Stimulated activated CD4-positive, alpha-beta T cell treated with anti-CD3 and anti-CD28 coated beads, Interleukin-2, amount 100 ng/mL, for 48 hours (primary cell): ENCODE data around the gene ACOT4.
"Not testable (repeated sequence)": the region's sequence is repeated elsewhere in the genome, so short reads cannot be mapped to it uniquely, and the experiment has no call there.

Source experiments
- DNase-seq, 2 donors: peaks; one replicate each; pipeline ENCODE4 v3.0.0-alpha.2; 2020

Gene ACOT4

GRCh38 chr14:73591690-73592449, at the start of gene ACOT4:
ACOT4 (plus strand) TSS chr14:73591873; CDS start chr14:73591960, 87 bp downstream.
- peak; percentile 23 to 30 for DNase-seq

DNA sequence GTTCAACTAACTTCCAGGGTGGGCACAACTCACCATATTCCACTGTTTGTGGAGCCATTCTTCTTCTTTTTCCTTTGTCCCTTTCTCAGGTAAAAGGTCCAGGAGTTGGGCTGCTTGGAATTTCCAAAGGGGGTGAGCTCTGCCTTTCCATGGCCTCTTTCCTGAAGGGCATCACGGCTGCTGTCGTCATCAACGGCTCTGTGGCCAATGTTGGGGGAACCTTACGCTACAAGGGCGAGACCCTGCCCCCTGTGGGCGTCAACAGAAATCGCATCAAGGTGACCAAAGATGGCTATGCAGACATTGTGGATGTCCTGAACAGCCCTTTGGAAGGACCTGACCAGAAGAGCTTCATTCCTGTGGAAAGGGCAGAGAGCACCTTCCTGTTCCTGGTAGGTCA, 48.7 kb upstream of the ACOT4 start:
- DNase-seq = not testable (repeated sequence)

- not testable (repeated sequence) for DNase-seq
These were observed 46.3 kb upstream of the ACOT4 start for GRCh38 chr14:73545353-73545752.

GRCh38 chr14:73549097-73549496, 42.6 kb upstream of the ACOT4 start:
- DNase-seq = not testable (repeated sequence)

- not testable (repeated sequence) for DNase-seq
These were observed 41.7 kb upstream of the ACOT4 start for GRCh38 chr14:73549889-73550524.

- DNase-seq = no peak
These were observed 37.8 kb upstream of the ACOT4 start for GRCh38 chr14:73553845-73554244.

DNA sequence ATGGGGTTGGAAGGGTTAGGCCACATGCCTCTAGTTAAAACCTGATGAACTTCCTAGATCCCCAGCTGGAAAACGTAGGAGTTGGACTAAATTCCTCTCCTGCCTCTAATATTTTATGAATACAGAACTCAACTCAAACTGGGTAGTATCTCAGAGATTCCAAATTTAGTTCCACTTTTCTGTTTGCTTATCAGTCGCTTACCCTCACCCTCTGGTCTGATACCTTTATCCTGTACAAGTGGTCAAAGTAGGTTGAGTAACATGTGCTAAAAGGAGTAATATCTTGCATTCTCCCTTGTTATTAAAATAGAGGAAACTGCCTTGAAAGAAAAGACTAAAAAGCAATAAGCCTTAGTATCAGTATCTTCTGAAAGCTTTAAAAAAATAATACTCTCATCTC, 34.5 kb upstream of the ACOT4 start:
- DNase-seq = not testable (repeated sequence)

DNA sequence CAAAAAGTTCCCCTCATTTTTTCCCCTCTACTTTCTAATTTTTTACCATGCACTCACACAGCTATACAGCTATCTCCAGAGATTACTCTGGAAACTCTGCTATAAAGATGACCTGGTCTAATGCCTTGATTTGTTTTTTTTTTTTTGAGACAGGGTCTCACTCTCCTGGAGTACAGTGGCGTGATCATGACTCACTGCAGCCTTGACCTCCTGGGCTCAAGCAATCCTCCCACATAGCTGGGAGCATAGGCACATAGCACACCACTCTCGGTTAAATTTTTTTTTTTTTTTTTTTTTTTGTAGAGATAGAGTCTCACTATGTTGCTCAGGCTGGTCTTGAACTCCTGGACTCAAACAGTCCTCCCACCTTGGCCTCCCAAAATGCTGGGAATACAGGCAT, 33.4 kb upstream of the ACOT4 start:
- not testable (repeated sequence) for DNase-seq

- DNase-seq = not testable (repeated sequence)
These were observed 29.4 kb upstream of the ACOT4 start for GRCh38 chr14:73562256-73562655.

DNA sequence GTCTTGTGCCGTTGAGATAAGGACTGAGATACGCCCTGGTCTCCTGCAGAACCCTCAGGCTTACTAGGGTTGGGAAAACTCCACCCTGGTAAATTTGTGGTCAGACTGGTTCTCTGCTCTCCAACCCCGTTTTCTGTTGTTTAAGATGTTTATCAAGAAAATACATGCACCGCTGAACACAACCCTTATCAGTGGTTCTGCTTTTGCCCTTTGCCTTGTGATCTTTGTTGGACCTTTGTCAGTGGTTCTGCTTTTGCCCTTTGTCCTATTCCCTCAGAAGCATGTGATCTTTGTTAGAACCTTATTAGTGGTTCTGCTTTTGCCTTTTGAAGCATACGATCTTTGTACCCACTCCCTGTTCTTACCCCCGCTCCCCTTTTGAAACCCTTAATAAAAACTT, 29.0 kb upstream of the ACOT4 start:
- DNase-seq = not testable (repeated sequence)

- not testable (repeated sequence) for DNase-seq
These were observed 25.2 kb upstream of the ACOT4 start for GRCh38 chr14:73566431-73566830.

DNA sequence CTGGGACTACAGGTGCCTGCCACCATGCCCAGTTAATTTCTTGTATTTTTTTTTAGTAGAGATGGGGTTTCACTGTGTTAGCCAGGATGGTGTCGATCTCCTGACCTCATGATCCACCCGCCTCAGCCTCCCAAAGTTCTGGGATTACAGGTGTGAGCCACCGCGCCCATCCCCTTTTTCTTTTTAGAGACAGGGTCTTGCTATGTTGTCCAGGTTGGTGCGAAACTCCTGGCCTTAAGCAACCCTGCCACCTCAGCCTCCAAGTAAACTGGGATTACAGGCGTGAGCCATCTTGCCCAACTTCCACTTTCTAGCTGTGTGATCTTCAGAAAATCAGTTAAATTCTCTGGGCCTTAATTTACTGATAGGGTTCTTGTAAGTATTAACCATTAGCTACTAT, 24.7 kb upstream of the ACOT4 start:
- DNase-seq = not testable (repeated sequence)

- no peak for DNase-seq
These were observed 24.3 kb upstream of the ACOT4 start for GRCh38 chr14:73567358-73567757.

DNA sequence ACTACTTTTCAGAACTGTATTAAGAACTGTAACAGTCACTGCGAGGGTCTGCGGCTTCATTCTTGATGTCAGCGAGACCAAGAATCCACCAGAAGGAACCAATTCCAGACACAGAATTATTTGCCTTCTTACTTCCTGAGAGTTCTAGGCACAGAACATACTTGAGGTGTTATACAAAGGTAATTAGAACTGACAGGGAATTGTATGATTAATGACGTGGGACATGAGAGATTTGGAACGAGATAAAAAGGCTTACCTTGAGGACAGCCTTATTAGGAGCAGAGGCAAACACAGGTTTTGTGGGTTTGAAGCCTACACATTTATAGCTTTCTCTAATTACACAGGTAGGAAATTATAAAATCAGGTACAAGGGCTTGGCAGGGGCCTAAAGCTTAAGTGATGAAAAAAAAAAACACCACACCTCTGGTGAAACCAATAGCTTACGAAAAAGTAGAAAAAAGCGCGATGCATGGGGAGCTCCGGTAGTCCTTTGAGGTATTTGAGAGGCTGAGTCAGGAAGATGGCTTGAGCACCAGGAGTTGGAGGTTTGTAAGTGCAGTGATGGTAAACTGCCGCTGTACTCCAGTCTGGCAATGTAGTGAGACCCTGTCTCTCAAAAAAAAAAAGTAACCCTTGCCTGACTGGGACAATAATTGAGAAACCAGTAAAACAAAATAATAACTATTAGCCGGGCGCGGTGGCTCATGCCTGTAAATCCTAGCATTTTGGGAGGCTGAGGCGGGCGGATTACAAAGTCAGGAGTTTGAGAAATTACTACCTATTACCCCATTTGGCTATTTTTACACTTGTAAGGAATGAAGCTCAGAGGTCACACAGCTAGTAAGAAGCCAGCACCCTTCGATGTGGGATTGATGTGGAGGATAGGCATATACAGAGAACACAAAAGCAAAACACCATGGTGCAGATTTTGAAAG, 23.5 kb upstream of the ACOT4 start:
- DNase-seq = no peak

GRCh38 chr14:73568886-73569184, 22.8 kb upstream of the ACOT4 start:
- not testable (repeated sequence) for DNase-seq

- DNase-seq = peak; percentile 69 to 75
These were observed 22.3 kb upstream of the ACOT4 start, which contains the start of gene ACOT2 for GRCh38 chr14:73569185-73569958. ACOT2 (plus strand) TSS chr14:73569213; CDS start chr14:73569241, 28 bp downstream.

GRCh38 chr14:73570913-73571312, 20.8 kb upstream of the ACOT4 start:
- DNase-seq = peak; percentile 55 to 65

DNA sequence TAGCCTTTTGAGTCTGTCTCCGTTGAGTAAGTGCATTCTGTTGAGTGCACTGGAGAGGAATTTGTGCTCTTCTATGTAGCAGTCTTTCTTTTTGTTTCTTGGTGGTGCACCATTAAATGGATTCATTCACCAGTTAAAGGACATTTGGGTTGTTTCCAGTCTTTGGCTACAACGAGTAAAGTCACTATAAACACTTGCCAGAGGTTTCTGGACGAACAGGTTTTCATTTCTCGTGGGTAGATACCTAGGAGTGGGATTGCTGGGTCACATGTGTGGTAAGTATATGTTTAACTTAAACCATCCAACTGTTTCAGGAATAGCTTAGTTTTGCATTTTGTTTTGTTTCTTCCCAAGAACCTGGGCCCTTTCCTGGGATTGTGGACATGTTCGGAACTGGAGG, 18.6 kb upstream of the ACOT4 start:
- not testable (repeated sequence) for DNase-seq

DNA sequence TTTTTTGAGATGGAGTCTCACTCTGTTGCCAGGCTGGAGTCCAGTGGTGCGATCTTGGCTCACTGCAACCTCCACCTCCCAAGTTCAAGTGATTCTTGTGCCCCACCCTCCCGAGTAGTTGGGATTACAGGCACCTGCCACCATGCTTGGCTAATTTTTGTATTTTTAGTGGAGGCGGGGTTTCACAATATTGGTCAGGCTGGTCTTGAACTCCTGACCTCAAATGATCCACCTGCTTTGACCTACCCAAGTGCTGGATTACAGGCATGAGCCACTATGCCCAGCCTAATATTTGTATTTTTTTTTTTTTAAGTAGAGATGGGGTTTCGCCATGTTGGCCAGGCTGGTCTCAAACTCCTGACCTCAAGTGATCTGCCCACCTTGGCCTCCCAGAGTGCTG, 17.9 kb upstream of the ACOT4 start:
- not testable (repeated sequence) for DNase-seq

DNA sequence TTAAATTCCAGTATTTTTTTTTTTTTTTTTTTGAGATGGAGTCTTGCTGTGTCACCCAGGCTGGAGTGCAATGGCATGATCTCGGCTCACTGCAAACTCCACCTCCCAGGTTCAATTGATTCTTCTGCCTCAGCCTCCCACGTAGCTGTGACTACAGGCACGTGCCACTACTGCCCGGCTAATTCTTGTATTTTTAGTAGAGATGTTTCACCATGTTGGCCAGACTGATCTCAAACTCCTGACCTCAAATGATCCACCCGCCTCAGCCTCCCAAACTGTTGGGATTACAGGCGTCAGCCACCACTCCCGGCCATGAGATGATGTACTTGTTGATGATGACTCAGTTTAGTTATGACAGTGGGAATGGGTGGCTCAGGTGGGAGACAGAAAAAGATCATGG, 17.4 kb upstream of the ACOT4 start:
- not testable (repeated sequence) for DNase-seq

DNA sequence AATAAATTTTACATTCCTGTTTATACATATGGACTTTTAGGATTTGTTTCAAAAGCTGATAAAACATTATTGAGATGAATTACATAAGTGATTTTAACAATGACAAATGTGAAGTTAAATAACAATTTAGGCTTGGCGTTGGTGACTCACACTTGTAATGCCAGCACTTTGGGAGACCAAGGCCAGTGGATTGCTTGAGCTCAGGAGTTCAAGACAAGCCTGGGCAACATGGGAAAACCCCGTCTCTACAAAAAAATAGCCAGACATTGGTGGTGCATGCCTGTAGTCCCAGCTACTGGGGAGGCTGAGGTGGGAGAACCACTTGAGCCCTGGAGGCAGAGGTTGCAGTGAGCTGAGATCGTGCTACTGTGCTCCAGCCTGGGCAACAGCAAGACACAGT, 15.3 kb upstream of the ACOT4 start:
- no peak for DNase-seq

DNA sequence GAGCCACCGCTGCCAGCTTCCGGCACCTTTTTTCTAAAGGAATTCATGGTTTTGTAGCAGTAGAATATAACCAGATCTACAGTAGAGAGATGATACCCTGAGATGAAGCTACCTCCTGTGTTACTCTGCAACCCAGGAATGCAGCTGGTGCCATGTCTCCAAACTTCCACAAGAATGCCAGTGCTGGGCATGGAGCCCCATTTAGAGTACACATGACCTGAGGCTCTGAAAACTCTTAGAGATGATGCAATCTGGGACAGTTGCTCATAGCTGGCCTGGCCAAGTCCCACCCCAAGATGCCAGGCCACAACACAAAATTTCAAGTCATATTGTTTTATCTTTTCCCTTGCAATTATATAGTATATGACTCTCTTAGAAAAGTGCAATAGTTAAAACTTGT, 14.5 kb upstream of the ACOT4 start:
- not testable (repeated sequence) for DNase-seq
